WTC11 (cell line): ENCODE results near the gene PPM1B. TPM values are rescaled to one million over a fixed set of nuclear protein-coding genes. Genes with fewer than 3 reads are reported as not detected.
"Not testable (repeated sequence)": the region's sequence is repeated elsewhere in the genome, so short reads cannot be mapped to it uniquely, and the experiment has no call there.

ENCODE experiments used
- ATAC-seq: fragments of 200-7000 bp; cut with Tn5 transposase; 2 replicates; pipeline ENCODE4 v1.10.0; 2021; ENCODE audit warnings: mild to moderate bottlenecking, moderate library complexity
- CTCF ChIA-PET: fragments of 300-600 bp; sonication (Branson Sonifier 250); formaldehyde crosslinking; loops from one replicate; lab custom pipeline; 2021; ENCODE audit warnings: antibody characterized with exemption; lab: Charles Lee
- POLR2A ChIA-PET: fragments of 350-600 bp; sonication (Branson Sonifier 250); formaldehyde crosslinking; loops from one replicate; lab custom pipeline; 2021; ENCODE audit warnings: antibody characterized with exemption; lab: Charles Lee
- DNase-seq: peaks from one replicate; pipeline ENCODE4 v3.0.0; 2021; ENCODE audit warnings: low spot score
- H3K27ac Mint-ChIP-seq: 2 replicates; pipeline ENCODE4 v1.8.0; 2021; ENCODE audit warnings: mixed read lengths
- H3K27me3 Mint-ChIP-seq: 2 replicates; pipeline ENCODE4 v1.8.0; 2021; ENCODE audit warnings: low read depth, mild to moderate bottlenecking, moderate library complexity, mixed read lengths
- H3K36me3 Mint-ChIP-seq: 2 replicates; pipeline ENCODE4 v1.8.0; 2021; ENCODE audit warnings: mixed read lengths
- H3K4me1 Mint-ChIP-seq: 2 replicates; pipeline ENCODE4 v1.8.0; 2022; ENCODE audit warnings: mixed read lengths
- H3K4me3 Mint-ChIP-seq: 2 replicates; pipeline ENCODE4 v1.8.0; 2021; ENCODE audit warnings: mild to moderate bottlenecking, moderate library complexity, mixed read lengths
- H3K9me3 Mint-ChIP-seq: 2 replicates; pipeline ENCODE4 v1.8.0; 2021; ENCODE audit warnings: mixed read lengths
- ELF4 ChIP-seq: sonication (generic); formaldehyde crosslinking; IDR thresholded peaks from 2 replicates; pipeline ENCODE4 v1.8.1; 2022; ENCODE audit warnings: low read depth, mild to moderate bottlenecking, moderate library complexity, missing genetic modification reagents
- ETV6 ChIP-seq: sonication (generic); formaldehyde crosslinking; IDR thresholded peaks from 2 replicates; pipeline ENCODE4 v1.8.1; 2022; ENCODE audit warnings: mild to moderate bottlenecking, missing genetic modification reagents
- GABPB1 ChIP-seq: sonication (generic); formaldehyde crosslinking; IDR thresholded peaks from 2 replicates; pipeline ENCODE4 v1.8.1; 2023; ENCODE audit warnings: mild to moderate bottlenecking, missing genetic modification reagents
- GTF2I ChIP-seq: fragments of 250-450 bp; sonication (Bioruptor Pico); conservative IDR thresholded peaks from 2 replicates; pipeline ENCODE4 v1.4.0; 2021; ENCODE audit warnings: mild to moderate bottlenecking
- MYBL2 ChIP-seq: sonication (generic); formaldehyde crosslinking; IDR thresholded peaks from 2 replicates; pipeline ENCODE4 v1.8.1; 2023; ENCODE audit warnings: mild to moderate bottlenecking, moderate library complexity, missing genetic modification reagents
- NFYB ChIP-seq: sonication (generic); formaldehyde crosslinking; conservative IDR thresholded peaks from 2 replicates; pipeline ENCODE4 v1.8.0; 2022; ENCODE audit warnings: low read depth, missing genetic modification reagents
- OVOL2 ChIP-seq: fragments of 250-450 bp; sonication (Bioruptor Pico); IDR thresholded peaks from 2 replicates; pipeline ENCODE4 v1.9.0; 2021; ENCODE audit warnings: mild to moderate bottlenecking, borderline replicate concordance
- PREB ChIP-seq: sonication (generic); formaldehyde crosslinking; IDR thresholded peaks from 2 replicates; pipeline ENCODE4 v1.8.1; 2022; ENCODE audit warnings: mild to moderate bottlenecking, missing genetic modification reagents, moderate library complexity, borderline replicate concordance
- SMAD4 ChIP-seq: sonication (generic); formaldehyde crosslinking; IDR thresholded peaks from 2 replicates; pipeline ENCODE4 v1.8.0; 2022; ENCODE audit warnings: mild to moderate bottlenecking, missing genetic modification reagents
- TEAD1 ChIP-seq: sonication (generic); formaldehyde crosslinking; IDR thresholded peaks from 2 replicates; pipeline ENCODE4 v1.8.0; 2022; ENCODE audit warnings: mild to moderate bottlenecking, missing genetic modification reagents
- TP53 ChIP-seq: sonication (generic); formaldehyde crosslinking; IDR thresholded peaks from 2 replicates; pipeline ENCODE4 v1.8.1; 2023; ENCODE audit warnings: mild to moderate bottlenecking, missing genetic modification reagents
- ZBTB21 ChIP-seq: sonication (generic); formaldehyde crosslinking; IDR thresholded peaks from 2 replicates; pipeline ENCODE4 v1.8.1; 2023; ENCODE audit warnings: mild to moderate bottlenecking, missing genetic modification reagents, borderline replicate concordance
- ZNF121 ChIP-seq: sonication (generic); formaldehyde crosslinking; IDR thresholded peaks from 2 replicates; pipeline ENCODE4 v1.8.0; 2023; ENCODE audit warnings: missing genetic modification reagents
- ZNF423 ChIP-seq: fragments of 250-450 bp; sonication (Bioruptor Pico); IDR thresholded peaks from 2 replicates; pipeline ENCODE4 v2.1.2; 2022; ENCODE audit warnings: mild to moderate bottlenecking, moderate library complexity
- ZNF671 ChIP-seq: fragments of 250-450 bp; sonication (Bioruptor Pico); IDR thresholded peaks from 2 replicates; pipeline ENCODE4 v1.8.0; 2021; ENCODE audit warnings: mild to moderate bottlenecking
- total RNA-seq: library from RNA; stranded (reverse); gene quantifications from 3 replicates; pipeline ENCODE4 v1.2.3, GENCODE V29; 2021
- TF ChIP-seq, protein P1 (sequence below): sonication (generic); formaldehyde crosslinking; IDR thresholded peaks from 2 replicates; pipeline ENCODE4 v1.8.1; 2023; ENCODE audit warnings: mild to moderate bottlenecking, missing genetic modification reagents
- TF ChIP-seq, protein P2 (sequence below): fragments of 250-450 bp; sonication (Bioruptor Pico); IDR thresholded peaks from 2 replicates; pipeline ENCODE4 v1.8.0; 2021; ENCODE audit warnings: mild to moderate bottlenecking

PPM1B gene
- total RNA-seq, 1 experiment from 2014 or later, result 96.4 TPM

DNA sequence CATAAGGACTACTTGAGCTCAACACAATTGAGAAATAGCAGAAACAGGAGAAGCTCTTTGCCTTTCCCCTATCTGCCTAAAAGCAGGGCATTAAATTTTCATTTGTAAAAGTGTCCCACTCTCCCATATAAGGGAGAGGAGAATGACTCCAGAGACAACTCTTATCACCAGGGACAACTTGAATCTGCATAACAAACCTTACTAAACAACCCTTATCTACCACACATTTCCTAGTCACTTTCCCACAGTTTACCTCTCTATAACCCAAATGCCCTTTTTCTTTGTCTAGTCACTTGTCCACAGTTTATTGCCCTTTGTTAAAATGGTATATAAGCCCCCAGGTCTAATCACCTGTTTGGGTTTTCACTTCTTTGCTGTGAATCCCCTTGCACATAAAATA lies 37.5 kb upstream of the PPM1B start (continued):
- no peak for TF ChIP-seq OVOL2 (CRISPR knock-in tag)

DNA sequence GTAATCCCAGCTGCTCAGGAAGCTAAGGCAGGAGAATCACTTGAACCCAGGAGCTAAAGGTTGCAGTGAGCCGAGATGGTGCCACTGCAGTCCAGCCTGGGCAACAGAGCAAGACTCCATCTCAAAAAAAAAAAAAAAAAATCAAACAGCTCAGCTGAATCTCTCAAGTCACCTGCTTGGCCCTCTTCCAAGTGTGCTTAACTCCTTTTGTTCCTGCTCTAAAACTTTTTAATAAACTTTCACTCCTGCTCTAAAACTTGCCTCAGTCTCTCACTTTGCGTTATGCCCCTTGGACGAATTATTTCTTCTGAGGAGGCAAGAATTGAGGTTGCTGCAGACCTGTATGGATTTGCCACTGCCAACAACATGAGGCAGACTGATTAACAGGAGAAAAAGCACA lies 35.1 kb upstream of the PPM1B start:
- DNase-seq, ATAC-seq, H3K4me3 Mint-ChIP-seq, CTCF ChIA-PET, H3K27me3 Mint-ChIP-seq: not testable (repeated sequence)
- TF ChIP-seq ZNF121, result 0 out of 2 replicates have a peak, but pooled peaks have one; percentile 12
- peaks cover 28% of the 10 kb centered on the region for H3K9me3 Mint-ChIP-seq
- H3K27ac Mint-ChIP-seq, result peak overlapping the region; percentile 93
- POLR2A ChIA-PET, result interaction anchor here (0.7 kb wide), 1 partner anchor 644 kb away, joined by 5 read pairs; no protein-coding TSS in a partner anchor
- peaks cover 83% of the 10 kb centered on the region for H3K4me1 Mint-ChIP-seq
- peaks cover 30% of the 10 kb centered on the region for H3K36me3 Mint-ChIP-seq

- Mint-ChIP-seq H3K27ac (peak overlapping the region; percentile 99), H3K27me3 (no peaks in the 10 kb centered on the region; the same call in 1 of the 2 replicates), H3K9me3 (peaks cover 28% of the 10 kb centered on the region), H3K4me1 (peaks cover 83% of the 10 kb centered on the region), H3K4me3 (no peak overlapping the region), H3K36me3 (peaks cover 30% of the 10 kb centered on the region)
- ATAC-seq (no peak; the same call in 1 of the 2 replicates), DNase-seq (no peak)
- CTCF ChIA-PET, result no interaction called here
- TF ChIP-seq ELF4 (CRISPR knock-in tag), result no peak
- TF ChIP-seq GTF2I (CRISPR knock-in tag), result peak; percentile 53; the same call in 1 of the 2 replicates
- TF ChIP-seq, protein P1, sequence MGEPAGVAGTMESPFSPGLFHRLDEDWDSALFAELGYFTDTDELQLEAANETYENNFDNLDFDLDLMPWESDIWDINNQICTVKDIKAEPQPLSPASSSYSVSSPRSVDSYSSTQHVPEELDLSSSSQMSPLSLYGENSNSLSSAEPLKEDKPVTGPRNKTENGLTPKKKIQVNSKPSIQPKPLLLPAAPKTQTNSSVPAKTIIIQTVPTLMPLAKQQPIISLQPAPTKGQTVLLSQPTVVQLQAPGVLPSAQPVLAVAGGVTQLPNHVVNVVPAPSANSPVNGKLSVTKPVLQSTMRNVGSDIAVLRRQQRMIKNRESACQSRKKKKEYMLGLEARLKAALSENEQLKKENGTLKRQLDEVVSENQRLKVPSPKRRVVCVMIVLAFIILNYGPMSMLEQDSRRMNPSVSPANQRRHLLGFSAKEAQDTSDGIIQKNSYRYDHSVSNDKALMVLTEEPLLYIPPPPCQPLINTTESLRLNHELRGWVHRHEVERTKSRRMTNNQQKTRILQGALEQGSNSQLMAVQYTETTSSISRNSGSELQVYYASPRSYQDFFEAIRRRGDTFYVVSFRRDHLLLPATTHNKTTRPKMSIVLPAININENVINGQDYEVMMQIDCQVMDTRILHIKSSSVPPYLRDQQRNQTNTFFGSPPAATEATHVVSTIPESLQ (CRISPR knock-in tag), result no peak
- POLR2A ChIA-PET, result interaction anchor here (0.8 kb wide), 1 partner anchor 225 kb away, joined by 7 read pairs; no protein-coding TSS in a partner anchor
These were observed 33.8 kb upstream of the PPM1B start for GRCh38 chr2:44134848-44135247.

DNA sequence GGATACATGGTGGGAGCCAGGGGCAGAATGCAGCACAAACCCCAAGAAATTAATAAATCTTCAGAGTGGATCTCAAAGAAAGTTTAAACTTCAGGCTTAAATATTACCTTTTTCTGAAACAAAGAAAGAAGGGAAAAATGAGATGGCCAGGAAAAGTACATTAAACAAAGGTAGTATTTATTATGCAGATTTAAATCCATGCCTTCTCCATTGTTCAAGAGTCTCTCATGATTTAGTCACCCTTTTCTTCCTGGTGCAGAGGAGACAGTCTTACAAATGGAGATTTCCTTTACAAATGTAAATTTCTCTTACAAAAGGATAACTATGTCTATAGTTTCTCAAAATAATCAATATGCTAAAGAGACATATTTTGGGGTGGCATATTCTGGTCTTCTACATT lies 33.4 kb upstream of the PPM1B start:
- Mint-ChIP-seq H3K27me3 (no peaks in the 10 kb centered on the region; the same call in 1 of the 2 replicates), H3K36me3 (peaks cover 30% of the 10 kb centered on the region), H3K9me3 (peaks cover 29% of the 10 kb centered on the region), H3K4me1 (peaks cover 81% of the 10 kb centered on the region), H3K4me3 (no peak overlapping the region; the same call in 1 of the 2 replicates), H3K27ac (peak overlapping the region; percentile 99)
- TF ChIP-seq TP53 (CRISPR knock-in tag), result no peak
- no peak for TF ChIP-seq NFYB (CRISPR knock-in tag)
- TF ChIP-seq ZNF671 (CRISPR knock-in tag), result no peak
- no peak for TF ChIP-seq TEAD1 (CRISPR knock-in tag)
- TF ChIP-seq PREB (CRISPR knock-in tag), result no peak
- no peak for TF ChIP-seq ZNF423
- no peak for TF ChIP-seq ZBTB21 (CRISPR knock-in tag)
- TF ChIP-seq, protein P2, sequence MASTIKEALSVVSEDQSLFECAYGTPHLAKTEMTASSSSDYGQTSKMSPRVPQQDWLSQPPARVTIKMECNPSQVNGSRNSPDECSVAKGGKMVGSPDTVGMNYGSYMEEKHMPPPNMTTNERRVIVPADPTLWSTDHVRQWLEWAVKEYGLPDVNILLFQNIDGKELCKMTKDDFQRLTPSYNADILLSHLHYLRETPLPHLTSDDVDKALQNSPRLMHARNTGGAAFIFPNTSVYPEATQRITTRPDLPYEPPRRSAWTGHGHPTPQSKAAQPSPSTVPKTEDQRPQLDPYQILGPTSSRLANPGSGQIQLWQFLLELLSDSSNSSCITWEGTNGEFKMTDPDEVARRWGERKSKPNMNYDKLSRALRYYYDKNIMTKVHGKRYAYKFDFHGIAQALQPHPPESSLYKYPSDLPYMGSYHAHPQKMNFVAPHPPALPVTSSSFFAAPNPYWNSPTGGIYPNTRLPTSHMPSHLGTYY (CRISPR knock-in tag), result no peak
- TF ChIP-seq SMAD4, result no peak
- TF ChIP-seq MYBL2 (CRISPR knock-in tag), result no peak
- no peak for TF ChIP-seq GABPB1 (CRISPR knock-in tag)
- TF ChIP-seq ETV6 (CRISPR knock-in tag), result no peak
- CTCF ChIA-PET, result no interaction called here
- no peak for DNase-seq
- POLR2A ChIA-PET, result interaction anchor here (0.8 kb wide), 1 partner anchor 224 kb away, joined by 7 read pairs; no protein-coding TSS in a partner anchor
- peak; percentile 40 for ATAC-seq
